Hematopoietic multipotent progenitor cell (in vitro differentiated cells): Measurements from ENCODE around the gene SDS. TPM values are rescaled to one million over a fixed set of nuclear protein-coding genes. Genes with fewer than 3 reads are reported as not detected.

ENCODE experiments used
- DNase-seq, 3 donors: peaks; one replicate each; pipeline ENCODE4 v3.0.0-alpha.2; 2011 to 2015; ENCODE audit warnings: low read depth in 2 of 3, low spot score in 2 of 3
- total RNA-seq: library from RNA; depleted of rRNA; stranded (reverse); fragments of >200 nt; gene quantifications from one replicate; pipeline ENCODE4 v1.2.3, GENCODE V29; 2012

The SDS gene
- total RNA-seq, 1 donor: not detected

GRCh38 chr12:113351089-113351488, 52.6 kb downstream of the SDS start:
- no peak for DNase-seq

GRCh38 chr12:113348849-113349536, 54.7 kb downstream of the SDS start:
- no peak for DNase-seq

GRCh38 chr12:113347892-113348291, 55.8 kb downstream of the SDS start:
- DNase-seq: no peak

GRCh38 chr12:113347107-113347506, 56.6 kb downstream of the SDS start:
- no peak for DNase-seq

DNA sequence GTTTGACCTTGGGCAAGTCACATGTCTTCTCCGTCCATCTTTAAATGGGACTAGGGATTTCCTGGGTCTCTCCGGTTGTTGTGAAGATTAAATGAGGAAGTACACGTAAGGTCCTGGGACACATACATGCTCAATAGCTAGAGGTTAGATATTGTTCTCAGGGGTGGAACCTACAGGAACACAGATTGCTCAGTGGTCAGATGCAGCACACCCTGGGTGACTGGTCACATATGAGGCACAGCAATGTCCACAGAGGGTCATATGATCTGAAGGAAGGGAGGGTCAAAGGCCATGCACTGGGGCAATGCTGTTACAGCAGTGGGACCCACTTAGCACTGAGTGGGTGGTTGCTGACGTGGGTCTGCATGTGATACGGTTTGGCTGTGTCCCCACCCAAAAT, 57.3 kb downstream of the SDS start:
- no peak for DNase-seq

- no peak for DNase-seq
These were observed 58.4 kb downstream of the SDS start for GRCh38 chr12:113345318-113345717.

Other genes with a start within 250 kb of the SDS start
- 57.4 TPM for gene DDX54, start 218.4 kb downstream of the SDS start, total RNA-seq
- gene RITA1, start 218.2 kb downstream of the SDS start, total RNA-seq: 28.3 TPM
- gene TPCN1, start 182.4 kb downstream of the SDS start, total RNA-seq: 16.4 TPM
- 37.4 TPM for gene SLC8B1, start 68.8 kb downstream of the SDS start, total RNA-seq
- gene PLBD2, start 45.3 kb downstream of the SDS start, total RNA-seq: 13.7 TPM
- gene SDSL, start 18.5 kb upstream of the SDS start, total RNA-seq: 16.2 TPM
- gene LHX5, start 68.0 kb upstream of the SDS start, total RNA-seq: not detected